Calu3 (cell line): ENCODE results near the gene APBA2. TPM values are rescaled to one million over a fixed set of nuclear protein-coding genes. Genes with fewer than 3 reads are reported as not detected.
"Not testable (repeated sequence)": the region's sequence is repeated elsewhere in the genome, so short reads cannot be mapped to it uniquely, and the experiment has no call there.

Experiments
- BruUV-seq: library from RNA; stranded (reverse); fragments of 400-500 nt; replicated peaks from 2 replicates; lab custom pipeline; 2021; lab: Mats Ljungman, UMichigan
- CTCF ChIA-PET: fragments of 300-600 bp; sonication (Branson Sonifier 250); formaldehyde crosslinking; loops from one replicate; lab custom pipeline; 2022; ENCODE audit warnings: antibody characterized with exemption; lab: Charles Lee
- DNase-seq: peaks from one replicate; pipeline ENCODE4 v3.0.0; 2022
- H3K27ac Mint-ChIP-seq: one replicate; pipeline ENCODE4 v1.8.0; 2022; ENCODE audit warnings: mixed read lengths; ENCODE audit not compliant: unreplicated experiment
- H3K27me3 Mint-ChIP-seq: one replicate; pipeline ENCODE4 v1.8.0; 2022; ENCODE audit warnings: mixed read lengths; ENCODE audit not compliant: unreplicated experiment
- H3K36me3 Mint-ChIP-seq: one replicate; pipeline ENCODE4 v1.8.0; 2022; ENCODE audit warnings: mild to moderate bottlenecking, moderate library complexity, mixed read lengths; ENCODE audit not compliant: insufficient read depth, unreplicated experiment
- H3K4me1 Mint-ChIP-seq: one replicate; pipeline ENCODE4 v1.8.0; 2022; ENCODE audit warnings: mild to moderate bottlenecking, low read depth, mixed read lengths; ENCODE audit not compliant: unreplicated experiment
- H3K4me3 Mint-ChIP-seq: one replicate; pipeline ENCODE4 v1.8.0; 2022; ENCODE audit warnings: mild to moderate bottlenecking, low read depth, moderate library complexity, mixed read lengths; ENCODE audit not compliant: unreplicated experiment
- H3K9me3 Mint-ChIP-seq: one replicate; pipeline ENCODE4 v1.8.0; 2022; ENCODE audit warnings: low read depth, mixed read lengths; ENCODE audit not compliant: unreplicated experiment
- intact Hi-C: fragments of 100-400 bp; cut with micrococcal nuclease; formaldehyde crosslinking; loops from one replicate; pipeline ENCODE4 v1.10.0; 2022; ENCODE audit not compliant: unreplicated experiment
- total RNA-seq: library from RNA; stranded (reverse); gene quantifications from 2 replicates; pipeline ENCODE4 v1.2.3, GENCODE V29; 2022
- TF ChIP-seq, protein P1 (sequence below): fragments of 200-600 bp; IDR thresholded peaks from one replicate; pipeline ENCODE4 v1.8.0; 2022; ENCODE audit warnings: antibody characterized with exemption; ENCODE audit not compliant: unreplicated experiment

Gene APBA2
- total RNA-seq, 1 experiment from 2014 or later: not detected

DNA sequence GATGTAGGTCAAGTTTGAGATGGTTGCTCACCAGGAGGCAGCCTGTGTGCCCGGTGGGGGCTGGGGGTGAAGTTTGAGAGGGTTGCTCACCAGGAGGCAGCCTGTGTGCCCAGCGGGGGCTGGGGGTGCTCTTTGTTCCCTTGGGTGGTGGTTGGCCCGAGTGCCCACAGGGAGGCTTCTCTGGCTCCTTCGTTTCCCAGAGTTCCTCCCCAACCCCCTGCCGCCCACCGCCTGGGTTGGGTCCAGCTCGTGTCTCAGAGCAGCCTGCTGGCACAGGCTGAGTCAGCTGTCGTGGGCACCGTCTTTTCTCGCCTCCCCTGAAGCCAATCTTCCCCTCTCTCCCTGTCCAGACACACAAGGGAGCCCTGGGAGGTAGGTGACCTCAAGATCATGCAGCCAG lies 3.1 kb downstream of the APBA2 start:
- CTCF ChIA-PET: no interaction called here
- intact Hi-C loops: no loop called here
- DNase-seq: no peak
- TF ChIP-seq, protein P1, sequence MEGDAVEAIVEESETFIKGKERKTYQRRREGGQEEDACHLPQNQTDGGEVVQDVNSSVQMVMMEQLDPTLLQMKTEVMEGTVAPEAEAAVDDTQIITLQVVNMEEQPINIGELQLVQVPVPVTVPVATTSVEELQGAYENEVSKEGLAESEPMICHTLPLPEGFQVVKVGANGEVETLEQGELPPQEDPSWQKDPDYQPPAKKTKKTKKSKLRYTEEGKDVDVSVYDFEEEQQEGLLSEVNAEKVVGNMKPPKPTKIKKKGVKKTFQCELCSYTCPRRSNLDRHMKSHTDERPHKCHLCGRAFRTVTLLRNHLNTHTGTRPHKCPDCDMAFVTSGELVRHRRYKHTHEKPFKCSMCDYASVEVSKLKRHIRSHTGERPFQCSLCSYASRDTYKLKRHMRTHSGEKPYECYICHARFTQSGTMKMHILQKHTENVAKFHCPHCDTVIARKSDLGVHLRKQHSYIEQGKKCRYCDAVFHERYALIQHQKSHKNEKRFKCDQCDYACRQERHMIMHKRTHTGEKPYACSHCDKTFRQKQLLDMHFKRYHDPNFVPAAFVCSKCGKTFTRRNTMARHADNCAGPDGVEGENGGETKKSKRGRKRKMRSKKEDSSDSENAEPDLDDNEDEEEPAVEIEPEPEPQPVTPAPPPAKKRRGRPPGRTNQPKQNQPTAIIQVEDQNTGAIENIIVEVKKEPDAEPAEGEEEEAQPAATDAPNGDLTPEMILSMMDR: no peak
- Mint-ChIP-seq H3K4me1 (no peaks in the 10 kb centered on the region), H3K27me3 (no peaks in the 10 kb centered on the region), H3K36me3 (no peaks in the 10 kb centered on the region), H3K27ac (no peak overlapping the region), H3K4me3 (no peak overlapping the region), H3K9me3 (no peaks in the 10 kb centered on the region)
- BruUV-seq: no TSS peak

DNA sequence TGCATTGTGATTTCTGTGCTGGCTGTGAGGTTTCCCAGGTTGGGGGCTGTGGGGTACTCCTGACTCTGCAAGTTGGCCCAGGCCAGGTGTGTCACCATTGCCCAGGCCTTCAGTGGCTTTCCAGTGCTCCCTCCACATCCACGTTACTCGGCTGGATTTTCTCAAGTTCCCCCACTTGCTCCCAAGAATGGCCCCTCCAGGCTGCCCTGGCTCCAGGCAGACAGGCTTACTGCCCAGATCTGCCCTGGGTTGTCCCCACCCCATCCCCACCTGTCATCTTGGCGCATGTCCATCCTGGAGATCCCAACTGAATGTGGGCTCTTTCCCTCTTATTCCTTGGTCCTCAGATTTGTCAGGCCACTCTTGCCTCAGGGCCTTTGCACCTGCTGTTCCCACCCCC lies 3.6 kb downstream of the APBA2 start:
- Mint-ChIP-seq H3K27ac (no peak overlapping the region), H3K9me3 (no peaks in the 10 kb centered on the region), H3K4me1 (no peaks in the 10 kb centered on the region), H3K27me3 (no peaks in the 10 kb centered on the region), H3K4me3 (no peak overlapping the region), H3K36me3 (no peaks in the 10 kb centered on the region)
- no TSS peak for BruUV-seq
- CTCF ChIA-PET: no interaction called here
- TF ChIP-seq, protein P1: no peak
- intact Hi-C loops: no loop called here
- DNase-seq: no peak

DNA sequence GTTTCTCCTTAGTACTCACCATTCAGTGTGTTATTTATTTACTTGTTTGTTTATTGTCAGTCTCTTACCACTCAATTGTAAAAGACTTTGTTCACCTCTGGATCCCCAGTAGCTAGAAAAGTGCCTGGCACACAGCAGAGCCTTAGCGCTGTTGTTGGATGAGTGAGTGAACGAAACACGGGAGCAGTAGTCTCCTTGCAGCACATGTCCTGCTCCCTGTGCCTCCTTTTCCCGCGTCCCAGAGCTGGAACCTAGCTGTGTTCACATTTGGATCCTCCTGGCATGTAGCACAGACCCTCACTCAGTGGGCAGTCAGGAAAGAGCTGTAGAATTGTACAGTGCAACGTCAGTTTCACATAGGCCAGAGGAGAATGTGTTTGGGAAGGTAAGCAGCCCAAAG lies 4.1 kb downstream of the APBA2 start:
- BruUV-seq, CTCF ChIA-PET, H3K27ac Mint-ChIP-seq: not testable (repeated sequence)

DNA sequence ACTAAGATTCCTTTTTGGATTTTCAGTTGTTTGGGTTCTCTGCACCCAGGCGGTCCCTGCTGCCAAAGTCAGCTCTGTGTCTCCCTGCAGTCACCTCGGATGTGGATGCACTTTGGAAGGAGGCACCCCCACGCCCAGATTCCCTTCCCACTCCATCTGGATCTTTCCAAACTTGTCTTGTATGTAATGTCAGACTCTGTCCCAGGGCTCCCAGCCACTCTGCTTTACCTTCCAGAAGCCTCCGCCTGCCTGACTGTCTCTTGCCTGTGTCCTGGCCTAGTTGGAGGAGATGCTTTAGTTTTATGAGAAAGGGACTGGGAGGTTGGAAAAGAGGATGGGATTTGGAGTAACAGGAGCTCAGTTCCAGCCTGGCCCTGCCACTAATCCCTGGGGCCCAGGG lies 4.5 kb downstream of the APBA2 start:
- H3K4me3 Mint-ChIP-seq, intact Hi-C loops, H3K27me3 Mint-ChIP-seq, CTCF ChIA-PET, H3K9me3 Mint-ChIP-seq, H3K36me3 Mint-ChIP-seq, H3K27ac Mint-ChIP-seq, BruUV-seq, H3K4me1 Mint-ChIP-seq, DNase-seq: not testable (repeated sequence)

More for the DNA sequence above, 4.1 kb downstream of the APBA2 start:
- DNase-seq, H3K36me3 Mint-ChIP-seq, H3K27me3 Mint-ChIP-seq, H3K4me1 Mint-ChIP-seq, intact Hi-C loops, H3K9me3 Mint-ChIP-seq, H3K4me3 Mint-ChIP-seq: not testable (repeated sequence)

DNA sequence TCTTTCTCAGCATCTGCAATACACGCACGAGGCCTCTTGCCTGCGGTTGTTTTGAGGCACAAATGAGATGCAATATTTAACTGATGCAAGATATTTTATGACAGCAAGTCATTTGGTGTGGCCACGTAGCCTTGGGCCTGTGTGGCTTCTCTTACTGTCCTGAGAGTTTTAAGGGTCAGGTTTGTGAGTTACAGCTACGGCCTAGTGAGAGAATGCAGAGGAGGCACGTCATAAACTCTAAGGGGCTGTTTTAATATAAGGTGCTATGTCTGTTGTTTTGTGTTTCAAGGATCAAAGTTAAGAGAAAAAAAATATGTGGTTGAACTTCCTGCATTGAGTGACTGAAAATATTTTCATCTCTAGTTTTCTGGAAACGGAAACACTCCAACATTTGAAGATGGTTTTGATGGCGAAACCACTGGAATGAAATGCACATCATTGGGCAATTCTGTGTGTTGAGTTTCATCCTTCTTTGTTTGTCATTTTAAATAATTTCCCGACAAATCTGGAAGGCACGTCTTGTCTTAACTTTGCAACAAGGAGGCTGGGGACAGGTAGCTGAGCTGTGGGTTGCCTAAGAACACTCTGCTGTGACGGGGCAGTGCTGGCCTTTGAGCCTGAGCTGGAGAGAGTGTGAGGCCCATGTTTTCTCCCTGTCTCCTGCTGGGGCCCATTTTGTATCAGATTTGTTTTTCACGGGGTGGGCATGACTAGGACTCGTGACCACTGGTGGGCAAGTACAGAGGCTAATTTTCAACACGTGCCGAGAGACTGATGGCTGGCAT lies 5.1 kb downstream of the APBA2 start:
- H3K4me3 Mint-ChIP-seq: no peak overlapping the region
- H3K27me3 Mint-ChIP-seq: no peaks in the 10 kb centered on the region
- no peaks in the 10 kb centered on the region for H3K4me1 Mint-ChIP-seq
- no peak for DNase-seq
- BruUV-seq: no TSS peak
- TF ChIP-seq, protein P1: no peak
- CTCF ChIA-PET: no interaction called here
- no peaks in the 10 kb centered on the region for H3K9me3 Mint-ChIP-seq
- H3K27ac Mint-ChIP-seq: no peak overlapping the region
- no peaks in the 10 kb centered on the region for H3K36me3 Mint-ChIP-seq
- intact Hi-C loops: no loop called here
